Measurements from ENCODE around the gene CERT1.

The CERT1 gene

GRCh38 chr5:75460532-75460931 lies 50.9 kb downstream of the CERT1 start:
- Histone ChIP-seq H3K27ac (ENCODE audit: low read depth, low read length) (no peak overlapping the region), H3K27me3 (ENCODE audit: control insufficient read depth, insufficient read depth, low read length) (no peaks in the 10 kb centered on the region), H3K4me1 (ENCODE audit: control insufficient read depth, insufficient read depth, low read length) (peaks cover 34% of the 10 kb centered on the region), H3K9me3 (ENCODE audit: control insufficient read depth, insufficient read depth, low read depth, low read length) (no peaks in the 10 kb centered on the region), H3K36me3 (ENCODE audit: control insufficient read depth, insufficient read depth, low read length) (no peaks in the 10 kb centered on the region; the same call in 1 of the 2 replicates), H3K4me3 (ENCODE audit: low read depth, low read length) (no peak overlapping the region), H3K9ac (ENCODE audit: low read length) (no peak overlapping the region)

- no peak overlapping the region for H3K27ac ChIP-seq (ENCODE audit: low read depth, low read length)
- no peaks in the 10 kb centered on the region; the same call in 1 of the 2 replicates for H3K36me3 ChIP-seq (ENCODE audit: control insufficient read depth, insufficient read depth, low read length)
- H3K4me1 ChIP-seq (ENCODE audit: control insufficient read depth, insufficient read depth, low read length), result peaks cover 13% of the 10 kb centered on the region
- no peak overlapping the region for H3K4me3 ChIP-seq (ENCODE audit: low read depth, low read length)
- H3K9ac ChIP-seq (ENCODE audit: low read length), result no peak overlapping the region
- no peaks in the 10 kb centered on the region for H3K27me3 ChIP-seq (ENCODE audit: control insufficient read depth, insufficient read depth, low read length)
- H3K9me3 ChIP-seq (ENCODE audit: control insufficient read depth, insufficient read depth, low read depth, low read length), result no peaks in the 10 kb centered on the region
These were observed 53.7 kb downstream of the CERT1 start for GRCh38 chr5:75457691-75458090.

GRCh38 chr5:75457161-75457560 lies 54.3 kb downstream of the CERT1 start:
- Histone ChIP-seq H3K9ac (ENCODE audit: low read length) (no peak overlapping the region), H3K9me3 (ENCODE audit: control insufficient read depth, insufficient read depth, low read depth, low read length) (no peaks in the 10 kb centered on the region), H3K36me3 (ENCODE audit: control insufficient read depth, insufficient read depth, low read length) (no peaks in the 10 kb centered on the region; the same call in 1 of the 2 replicates), H3K4me1 (ENCODE audit: control insufficient read depth, insufficient read depth, low read length) (peaks cover 13% of the 10 kb centered on the region), H3K27me3 (ENCODE audit: control insufficient read depth, insufficient read depth, low read length) (no peaks in the 10 kb centered on the region), H3K4me3 (ENCODE audit: low read depth, low read length) (no peak overlapping the region), H3K27ac (ENCODE audit: low read depth, low read length) (no peak overlapping the region)

- Histone ChIP-seq H3K4me1 (ENCODE audit: control insufficient read depth, insufficient read depth, low read length) (peaks cover 9% of the 10 kb centered on the region), H3K27ac (ENCODE audit: low read depth, low read length) (no peak overlapping the region), H3K27me3 (ENCODE audit: control insufficient read depth, insufficient read depth, low read length) (no peaks in the 10 kb centered on the region), H3K4me3 (ENCODE audit: low read depth, low read length) (no peak overlapping the region), H3K36me3 (ENCODE audit: control insufficient read depth, insufficient read depth, low read length) (no peaks in the 10 kb centered on the region), H3K9me3 (ENCODE audit: control insufficient read depth, insufficient read depth, low read depth, low read length) (no peaks in the 10 kb centered on the region; the same call in 1 of the 2 replicates), H3K9ac (ENCODE audit: low read length) (no peak overlapping the region)
These were observed 61.4 kb downstream of the CERT1 start for GRCh38 chr5:75450069-75450468.

- no peak overlapping the region for H3K27ac ChIP-seq (ENCODE audit: low read depth, low read length)
- no peak overlapping the region for H3K4me3 ChIP-seq (ENCODE audit: low read depth, low read length)
- no peak overlapping the region for H3K9ac ChIP-seq (ENCODE audit: low read length)
- no peaks in the 10 kb centered on the region; the same call in 1 of the 2 replicates for H3K36me3 ChIP-seq (ENCODE audit: control insufficient read depth, insufficient read depth, low read length)
- H3K9me3 ChIP-seq (ENCODE audit: control insufficient read depth, insufficient read depth, low read depth, low read length), result peaks cover 4% of the 10 kb centered on the region; the same call in 1 of the 2 replicates
- peaks cover 9% of the 10 kb centered on the region for H3K4me1 ChIP-seq (ENCODE audit: control insufficient read depth, insufficient read depth, low read length)
- no peaks in the 10 kb centered on the region for H3K27me3 ChIP-seq (ENCODE audit: control insufficient read depth, insufficient read depth, low read length)
These were observed 65.4 kb downstream of the CERT1 start for GRCh38 chr5:75446068-75446467.

GRCh38 chr5:75441560-75441959 lies 69.9 kb downstream of the CERT1 start:
- Histone ChIP-seq H3K27me3 (ENCODE audit: control insufficient read depth, insufficient read depth, low read length) (no peaks in the 10 kb centered on the region), H3K9me3 (ENCODE audit: control insufficient read depth, insufficient read depth, low read depth, low read length) (peaks cover 4% of the 10 kb centered on the region; the same call in 1 of the 2 replicates), H3K27ac (ENCODE audit: low read depth, low read length) (no peak overlapping the region), H3K36me3 (ENCODE audit: control insufficient read depth, insufficient read depth, low read length) (no peaks in the 10 kb centered on the region; the same call in 1 of the 2 replicates), H3K4me3 (ENCODE audit: low read depth, low read length) (no peak overlapping the region), H3K4me1 (ENCODE audit: control insufficient read depth, insufficient read depth, low read length) (no peaks in the 10 kb centered on the region), H3K9ac (ENCODE audit: low read length) (no peak overlapping the region)

- Histone ChIP-seq H3K4me3 (ENCODE audit: low read depth, low read length) (no peak overlapping the region), H3K9me3 (ENCODE audit: control insufficient read depth, insufficient read depth, low read depth, low read length) (peaks cover 4% of the 10 kb centered on the region; the same call in 1 of the 2 replicates), H3K36me3 (ENCODE audit: control insufficient read depth, insufficient read depth, low read length) (no peaks in the 10 kb centered on the region; the same call in 1 of the 2 replicates), H3K9ac (ENCODE audit: low read length) (no peak overlapping the region), H3K27me3 (ENCODE audit: control insufficient read depth, insufficient read depth, low read length) (no peaks in the 10 kb centered on the region), H3K27ac (ENCODE audit: low read depth, low read length) (no peak overlapping the region), H3K4me1 (ENCODE audit: control insufficient read depth, insufficient read depth, low read length) (no peaks in the 10 kb centered on the region)
These were observed 72.2 kb downstream of the CERT1 start for GRCh38 chr5:75439276-75439675.

GRCh38 chr5:75438722-75439121 lies 72.7 kb downstream of the CERT1 start:
- Histone ChIP-seq H3K4me1 (ENCODE audit: control insufficient read depth, insufficient read depth, low read length) (no peaks in the 10 kb centered on the region), H3K36me3 (ENCODE audit: control insufficient read depth, insufficient read depth, low read length) (no peaks in the 10 kb centered on the region; the same call in 1 of the 2 replicates), H3K27me3 (ENCODE audit: control insufficient read depth, insufficient read depth, low read length) (no peaks in the 10 kb centered on the region), H3K9me3 (ENCODE audit: control insufficient read depth, insufficient read depth, low read depth, low read length) (peaks cover 4% of the 10 kb centered on the region; the same call in 1 of the 2 replicates), H3K27ac (ENCODE audit: low read depth, low read length) (no peak overlapping the region), H3K9ac (ENCODE audit: low read length) (no peak overlapping the region), H3K4me3 (ENCODE audit: low read depth, low read length) (no peak overlapping the region)

- Histone ChIP-seq H3K9me3 (ENCODE audit: control insufficient read depth, insufficient read depth, low read depth, low read length) (no peaks in the 10 kb centered on the region), H3K4me3 (ENCODE audit: low read depth, low read length) (no peak overlapping the region), H3K4me1 (ENCODE audit: control insufficient read depth, insufficient read depth, low read length) (no peaks in the 10 kb centered on the region), H3K9ac (ENCODE audit: low read length) (no peak overlapping the region), H3K27me3 (ENCODE audit: control insufficient read depth, insufficient read depth, low read length) (no peaks in the 10 kb centered on the region), H3K36me3 (ENCODE audit: control insufficient read depth, insufficient read depth, low read length) (no peaks in the 10 kb centered on the region), H3K27ac (ENCODE audit: low read depth, low read length) (no peak overlapping the region)
These were observed 76.3 kb downstream of the CERT1 start for GRCh38 chr5:75435096-75435495.

- Histone ChIP-seq H3K9ac (ENCODE audit: low read length) (no peak overlapping the region), H3K36me3 (ENCODE audit: control insufficient read depth, insufficient read depth, low read length) (no peaks in the 10 kb centered on the region), H3K27ac (ENCODE audit: low read depth, low read length) (no peak overlapping the region), H3K9me3 (ENCODE audit: control insufficient read depth, insufficient read depth, low read depth, low read length) (no peaks in the 10 kb centered on the region), H3K4me1 (ENCODE audit: control insufficient read depth, insufficient read depth, low read length) (no peaks in the 10 kb centered on the region), H3K4me3 (ENCODE audit: low read depth, low read length) (no peak overlapping the region), H3K27me3 (ENCODE audit: control insufficient read depth, insufficient read depth, low read length) (no peaks in the 10 kb centered on the region)
These were observed 77.5 kb downstream of the CERT1 start for GRCh38 chr5:75433814-75434506.

GRCh38 chr5:75414241-75414640 lies 97.2 kb downstream of the CERT1 start:
- H3K4me3 ChIP-seq (ENCODE audit: low read depth, low read length), result no peak overlapping the region
- H3K27ac ChIP-seq (ENCODE audit: low read depth, low read length), result no peak overlapping the region
- H3K9ac ChIP-seq (ENCODE audit: low read length), result no peak overlapping the region
- peaks cover 11% of the 10 kb centered on the region; the same call in 1 of the 2 replicates for H3K4me1 ChIP-seq (ENCODE audit: control insufficient read depth, insufficient read depth, low read length)
- H3K36me3 ChIP-seq (ENCODE audit: control insufficient read depth, insufficient read depth, low read length), result peaks cover 22% of the 10 kb centered on the region
- H3K27me3 ChIP-seq (ENCODE audit: control insufficient read depth, insufficient read depth, low read length), result no peaks in the 10 kb centered on the region
- H3K9me3 ChIP-seq (ENCODE audit: control insufficient read depth, insufficient read depth, low read depth, low read length), result no peaks in the 10 kb centered on the region

Measured in HUES6 (cell line).